Panc1 (cell line): ENCODE measurements around the gene PCDHGA12. TPM values are rescaled to one million over a fixed set of nuclear protein-coding genes. Genes with fewer than 3 reads are reported as not detected.

Experiments
- ATAC-seq: fragments of 200-7000 bp; cut with Tn5 transposase; 2 replicates; pipeline ENCODE4 v1.9.1; 2020; ENCODE audit warnings: mild to moderate bottlenecking, moderate library complexity
- BruUV-seq: library from RNA; stranded (reverse); fragments of 400-500 nt; replicated peaks from 2 replicates; lab custom pipeline; 2021; lab: Mats Ljungman, UMichigan
- CTCF ChIA-PET: fragments of 300-600 bp; sonication (Branson Sonifier 250); formaldehyde crosslinking; loops from one replicate; lab custom pipeline; 2022; ENCODE audit warnings: antibody characterized with exemption; lab: Charles Lee
- POLR2A ChIA-PET: fragments of 300-600 bp; sonication (Branson Sonifier 250); formaldehyde crosslinking; loops from one replicate; lab custom pipeline; 2022; ENCODE audit warnings: antibody characterized with exemption; lab: Charles Lee
- DNase-seq: peaks from one replicate; pipeline ENCODE4 v3.0.0-alpha.2; 2010; ENCODE audit warnings: low read depth, low spot score
- H3K27ac ChIP-seq: 2 replicates; pipeline ENCODE4 v1.5.1; 2011; ENCODE audit warnings: mild to moderate bottlenecking, low read length, inconsistent platforms
- H3K27me3 ChIP-seq: fragments of 200-500 bp; sonication (Bioruptor generic); 2 replicates; pipeline ENCODE4 v1.6.0; 2014; ENCODE audit warnings: low read length, inconsistent platforms; ENCODE audit not compliant: control insufficient read depth, insufficient read depth
- H3K36me3 ChIP-seq: fragments of 200-500 bp; sonication (Bioruptor generic); 2 replicates; pipeline ENCODE4 v1.5.1; 2014; ENCODE audit warnings: inconsistent platforms, mild to moderate bottlenecking, low read length, moderate library complexity; ENCODE audit not compliant: control insufficient read depth, insufficient read depth
- H3K4me1 ChIP-seq: 2 replicates; pipeline ENCODE4 v1.5.1; 2011; ENCODE audit warnings: inconsistent platforms, mild to moderate bottlenecking, low read length, moderate library complexity; ENCODE audit not compliant: control insufficient read depth, insufficient read depth
- H3K4me3 ChIP-seq, 2 experiments: 2 replicates each; pipeline ENCODE4 v1.5.1; 2011 to 2012; ENCODE audit warnings: low read depth in 2 of 2, low read length in 2 of 2, mild to moderate bottlenecking in 2 of 2, inconsistent platforms in 1 of 2, moderate library complexity in 1 of 2
- H3K9me3 ChIP-seq: fragments of 200-500 bp; sonication (Bioruptor generic); 2 replicates; pipeline ENCODE4 v1.5.1; 2014; ENCODE audit warnings: low read depth, mild to moderate bottlenecking, inconsistent platforms, low read length, moderate library complexity; ENCODE audit not compliant: control insufficient read depth, insufficient read depth
- POLR2AphosphoS5 ChIP-seq: IDR thresholded peaks from 2 replicates; pipeline ENCODE4 v1.6.1; 2012; ENCODE audit warnings: mild to moderate bottlenecking, low read depth, low read length, moderate library complexity
- SIN3A ChIP-seq: IDR thresholded peaks from 2 replicates; pipeline ENCODE4 v1.6.1; 2012; ENCODE audit warnings: low read depth, mild to moderate bottlenecking, low read length, moderate library complexity, borderline replicate concordance; ENCODE audit not compliant: insufficient read depth
- TCF7L2 ChIP-seq: IDR thresholded peaks from 2 replicates; pipeline ENCODE4 v1.6.1; 2011; ENCODE audit warnings: mild to moderate bottlenecking, low read depth, low read length, inconsistent platforms
- in situ Hi-C: cut with HindIII; loops from 2 replicates; pipeline ENCODE4 v1.10.0; 2016; ENCODE audit warnings: low sequenced_read_pairs, low pct_unique_long_range_greater_than_20kb
- intact Hi-C: fragments of 100-400 bp; cut with micrococcal nuclease; formaldehyde crosslinking; loops from one replicate; pipeline ENCODE4 v1.10.0; 2022; ENCODE audit not compliant: unreplicated experiment
- total RNA-seq: library from RNA; stranded (reverse); gene quantifications from one replicate; pipeline ENCODE4 v1.2.1, GENCODE V29; 2021; ENCODE audit not compliant: unreplicated experiment
- TF ChIP-seq, protein P1 (sequence below): fragments of 450-650 bp; IDR thresholded peaks from 2 replicates; pipeline ENCODE4 v1.5.1; 2017; ENCODE audit warnings: mild to moderate bottlenecking
- TF ChIP-seq, protein P2 (sequence below), 2 experiments: IDR thresholded peaks; 2 replicates each; pipeline ENCODE4 v1.6.1; 2011 to 2012; ENCODE audit warnings: low read depth in 2 of 2, control low read depth in 1 of 2, low read length in 1 of 2, mild to moderate bottlenecking in 1 of 2, moderate library complexity in 1 of 2; ENCODE audit not compliant: insufficient read depth in 1 of 2

Gene PCDHGA12
- total RNA-seq, 1 experiment from 2014 or later = 0.21 TPM

- DNase-seq (no peak), ATAC-seq (no peak)
- H3K4me3 ChIP-seq = no peak overlapping the region
- ChIA-PET CTCF (no interaction called here), POLR2A (no interaction called here)
- H3K36me3 ChIP-seq = no peaks in the 10 kb centered on the region
- no peaks in the 10 kb centered on the region for H3K4me1 ChIP-seq
- no peaks in the 10 kb centered on the region for H3K27me3 ChIP-seq
- H3K9me3 ChIP-seq = no peaks in the 10 kb centered on the region
- no peak for TF ChIP-seq TCF7L2
- TF ChIP-seq, protein P1, sequence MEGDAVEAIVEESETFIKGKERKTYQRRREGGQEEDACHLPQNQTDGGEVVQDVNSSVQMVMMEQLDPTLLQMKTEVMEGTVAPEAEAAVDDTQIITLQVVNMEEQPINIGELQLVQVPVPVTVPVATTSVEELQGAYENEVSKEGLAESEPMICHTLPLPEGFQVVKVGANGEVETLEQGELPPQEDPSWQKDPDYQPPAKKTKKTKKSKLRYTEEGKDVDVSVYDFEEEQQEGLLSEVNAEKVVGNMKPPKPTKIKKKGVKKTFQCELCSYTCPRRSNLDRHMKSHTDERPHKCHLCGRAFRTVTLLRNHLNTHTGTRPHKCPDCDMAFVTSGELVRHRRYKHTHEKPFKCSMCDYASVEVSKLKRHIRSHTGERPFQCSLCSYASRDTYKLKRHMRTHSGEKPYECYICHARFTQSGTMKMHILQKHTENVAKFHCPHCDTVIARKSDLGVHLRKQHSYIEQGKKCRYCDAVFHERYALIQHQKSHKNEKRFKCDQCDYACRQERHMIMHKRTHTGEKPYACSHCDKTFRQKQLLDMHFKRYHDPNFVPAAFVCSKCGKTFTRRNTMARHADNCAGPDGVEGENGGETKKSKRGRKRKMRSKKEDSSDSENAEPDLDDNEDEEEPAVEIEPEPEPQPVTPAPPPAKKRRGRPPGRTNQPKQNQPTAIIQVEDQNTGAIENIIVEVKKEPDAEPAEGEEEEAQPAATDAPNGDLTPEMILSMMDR = no peak
- TF ChIP-seq, protein P2, sequence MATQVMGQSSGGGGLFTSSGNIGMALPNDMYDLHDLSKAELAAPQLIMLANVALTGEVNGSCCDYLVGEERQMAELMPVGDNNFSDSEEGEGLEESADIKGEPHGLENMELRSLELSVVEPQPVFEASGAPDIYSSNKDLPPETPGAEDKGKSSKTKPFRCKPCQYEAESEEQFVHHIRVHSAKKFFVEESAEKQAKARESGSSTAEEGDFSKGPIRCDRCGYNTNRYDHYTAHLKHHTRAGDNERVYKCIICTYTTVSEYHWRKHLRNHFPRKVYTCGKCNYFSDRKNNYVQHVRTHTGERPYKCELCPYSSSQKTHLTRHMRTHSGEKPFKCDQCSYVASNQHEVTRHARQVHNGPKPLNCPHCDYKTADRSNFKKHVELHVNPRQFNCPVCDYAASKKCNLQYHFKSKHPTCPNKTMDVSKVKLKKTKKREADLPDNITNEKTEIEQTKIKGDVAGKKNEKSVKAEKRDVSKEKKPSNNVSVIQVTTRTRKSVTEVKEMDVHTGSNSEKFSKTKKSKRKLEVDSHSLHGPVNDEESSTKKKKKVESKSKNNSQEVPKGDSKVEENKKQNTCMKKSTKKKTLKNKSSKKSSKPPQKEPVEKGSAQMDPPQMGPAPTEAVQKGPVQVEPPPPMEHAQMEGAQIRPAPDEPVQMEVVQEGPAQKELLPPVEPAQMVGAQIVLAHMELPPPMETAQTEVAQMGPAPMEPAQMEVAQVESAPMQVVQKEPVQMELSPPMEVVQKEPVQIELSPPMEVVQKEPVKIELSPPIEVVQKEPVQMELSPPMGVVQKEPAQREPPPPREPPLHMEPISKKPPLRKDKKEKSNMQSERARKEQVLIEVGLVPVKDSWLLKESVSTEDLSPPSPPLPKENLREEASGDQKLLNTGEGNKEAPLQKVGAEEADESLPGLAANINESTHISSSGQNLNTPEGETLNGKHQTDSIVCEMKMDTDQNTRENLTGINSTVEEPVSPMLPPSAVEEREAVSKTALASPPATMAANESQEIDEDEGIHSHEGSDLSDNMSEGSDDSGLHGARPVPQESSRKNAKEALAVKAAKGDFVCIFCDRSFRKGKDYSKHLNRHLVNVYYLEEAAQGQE (IDR thresholded peaks at IDR 0.05; ENCODE audit: insufficient read depth in 1 of 2, low read depth in 2 of 2, low read length in 1 of 2) = no peak
- BruUV-seq = no TSS peak
- in situ Hi-C loops (no loop called here), intact Hi-C loops (no loop called here)
- no peak overlapping the region for H3K27ac ChIP-seq
Observed at GRCh38 chr5:141441571-141442170, 11.4 kb downstream of the PCDHGA12 start.

- intact Hi-C loops = no loop called here
- POLR2A ChIA-PET = no interaction called here
Observed at GRCh38 chr5:141465351-141465750, 35.0 kb downstream of the PCDHGA12 start.

More at GRCh38 chr5:141465351-141465750, 35.0 kb downstream of the PCDHGA12 start:
- CTCF ChIA-PET = interaction anchor here (0.6 to 0.7 kb wide), 3 partner anchors 26 to 141 kb away, joined by 3 to 4 read pairs (median 4); no protein-coding TSS in a partner anchor
- Histone ChIP-seq H3K4me3 (no peak overlapping the region), H3K27ac (no peak overlapping the region), H3K4me1 (no peaks in the 10 kb centered on the region), H3K27me3 (no peaks in the 10 kb centered on the region), H3K36me3 (no peaks in the 10 kb centered on the region), H3K9me3 (no peaks in the 10 kb centered on the region)
- BruUV-seq = no TSS peak
- in situ Hi-C loops = no loop called here
- DNase-seq = no peak
- ATAC-seq = no peak
- TF ChIP-seq TCF7L2 (no peak), POLR2AphosphoS5 (no peak), SIN3A (no peak)
- TF ChIP-seq, protein P1 = no peak
- TF ChIP-seq, protein P2 (IDR thresholded peaks at IDR 0.05; ENCODE audit: insufficient read depth in 1 of 2, low read depth in 2 of 2, low read length in 1 of 2) = no peak
